GF-D8 (cell line): Measurements from ENCODE around the gene NFATC2.

ENCODE experiments used
- DNase-seq: peaks from one replicate; lab custom pipeline; 2025; lab: John Stamatoyannopoulos, UW

Gene NFATC2

GRCh38 chr20:51542571-51543421, at the start of gene NFATC2:
TSS of gene NFATC2 (minus strand) at chr20:51542719. CDS start at chr20:51542499, 220 bp downstream.
- no peak for DNase-seq

- no peak for DNase-seq
Observed at GRCh38 chr20:51591871-51592270, 49.4 kb upstream of the NFATC2 start.

- no peak for DNase-seq
Observed at GRCh38 chr20:51588762-51589161, 46.2 kb upstream of the NFATC2 start.

- no peak for DNase-seq
Observed at GRCh38 chr20:51587145-51587544, 44.6 kb upstream of the NFATC2 start.

- DNase-seq, result no peak
Observed at GRCh38 chr20:51586005-51586440, 43.5 kb upstream of the NFATC2 start.

- no peak for DNase-seq
Observed at GRCh38 chr20:51585148-51585547, 42.6 kb upstream of the NFATC2 start.

GRCh38 chr20:51584737-51585136, 42.2 kb upstream of the NFATC2 start:
- no peak for DNase-seq

- no peak for DNase-seq
Observed at GRCh38 chr20:51584116-51584515, 41.6 kb upstream of the NFATC2 start.

- DNase-seq, result no peak
Observed at GRCh38 chr20:51583499-51583898, 41.0 kb upstream of the NFATC2 start.

GRCh38 chr20:51583073-51583472, 40.6 kb upstream of the NFATC2 start:
- DNase-seq, result no peak

GRCh38 chr20:51581571-51581970, 39.1 kb upstream of the NFATC2 start:
- no peak for DNase-seq

GRCh38 chr20:51579137-51579536, 36.6 kb upstream of the NFATC2 start:
- no peak for DNase-seq

- no peak for DNase-seq
Observed at GRCh38 chr20:51578145-51578459, 35.6 kb upstream of the NFATC2 start.

GRCh38 chr20:51577432-51578144, 35.1 kb upstream of the NFATC2 start:
- no peak for DNase-seq

GRCh38 chr20:51575486-51575885, 33.0 kb upstream of the NFATC2 start:
- no peak for DNase-seq

- no peak for DNase-seq
Observed at GRCh38 chr20:51574248-51575033, 31.9 kb upstream of the NFATC2 start.

- no peak for DNase-seq
Observed at GRCh38 chr20:51573576-51574243, 31.2 kb upstream of the NFATC2 start.

GRCh38 chr20:51571460-51571794, 28.9 kb upstream of the NFATC2 start:
- no peak for DNase-seq

GRCh38 chr20:51570739-51571459, 28.4 kb upstream of the NFATC2 start:
- no peak for DNase-seq

- DNase-seq, result no peak
Observed at GRCh38 chr20:51569815-51570738, 27.6 kb upstream of the NFATC2 start.
